Body of pancreas (tissue), 4 donors: ENCODE results near the gene PNPLA2.

Experiments
- CTCF ChIP-seq, 7 experiments: fragments of 450-650 bp in 4 of 7; fragments of 200-600 bp in 3 of 7; sonication (generic) in 3 of 7; IDR thresholded peaks; one replicate each; pipeline ENCODE4 v1.5.1; 2016 to 2019; ENCODE audit warnings: antibody characterized with exemption in 7 of 7
- POLR2A ChIP-seq, 3 donors: fragments of 450-650 bp; IDR thresholded peaks; one replicate each; pipeline ENCODE4 v1.6.1; 2016; ENCODE audit warnings: antibody characterized with exemption in 3 of 3, mild to moderate bottlenecking in 2 of 3

DNA sequence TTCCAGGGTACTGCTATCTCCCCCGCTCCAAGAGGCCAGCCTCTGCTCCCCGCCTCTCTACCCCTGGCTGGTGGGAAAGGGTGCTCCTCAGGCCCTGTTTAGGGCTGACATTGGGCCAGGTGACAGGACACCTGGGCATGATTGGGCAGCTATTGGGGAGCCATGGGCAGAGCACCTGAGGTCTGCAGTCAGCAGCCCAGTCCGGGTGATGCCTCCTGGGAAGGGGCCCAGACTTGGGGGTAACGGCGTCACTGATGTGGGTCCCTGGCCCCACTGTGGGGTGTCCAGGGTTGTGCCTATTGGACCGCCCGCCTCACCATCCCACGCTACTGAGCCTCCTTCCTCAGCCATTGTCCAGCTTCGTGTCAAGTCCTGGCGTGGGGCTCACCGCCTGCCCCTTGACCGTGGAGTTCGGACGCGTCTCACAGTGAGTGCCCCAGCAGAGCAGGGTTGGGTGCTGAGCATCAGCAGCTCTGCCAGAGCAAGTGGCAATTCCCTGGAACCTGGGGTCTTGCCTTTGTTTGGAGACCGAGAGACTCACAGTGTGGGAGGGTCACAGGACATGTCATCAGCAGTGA is 38.7 kb upstream of the PNPLA2 start:
- no peak for TF ChIP-seq CTCF (IDR thresholded peaks at IDR 0.05)
- no peak for TF ChIP-seq POLR2A (IDR thresholded peaks at IDR 0.05)
